CD4-positive, alpha-beta T cell (primary cell): ENCODE results near the gene FRYL. TPM values are rescaled to one million over a fixed set of nuclear protein-coding genes. Genes with fewer than 3 reads are reported as not detected.

Experiments used
- ATAC-seq: fragments of 200-7000 bp; cut with Tn5 transposase; one replicate; pipeline ENCODE4 v1.10.0; 2022; ENCODE audit warnings: mild to moderate bottlenecking; ENCODE audit not compliant: poor library complexity
- CTCF ChIA-PET: fragments of 350-600 bp; sonication (Branson Sonifier 250); formaldehyde crosslinking; loops from one replicate; lab custom pipeline; 2021; ENCODE audit warnings: antibody characterized with exemption, inconsistent platforms; lab: Charles Lee
- POLR2A ChIA-PET: fragments of 350-600 bp; sonication (Branson Sonifier 250); formaldehyde crosslinking; loops from one replicate; lab custom pipeline; 2021; ENCODE audit warnings: antibody characterized with exemption, inconsistent platforms; lab: Charles Lee
- DNase-seq, 14 experiments: peaks; one replicate each; pipeline ENCODE4 v3.0.0-alpha.2; 2013 to 2020; ENCODE audit warnings: mixed read lengths in 2 of 14
- H3K27ac ChIP-seq, 2 donors: one replicate each; pipeline versions ENCODE4 v1.5.1 to v1.7.0; 2013; ENCODE audit warnings: low read length in 2 of 2, low read depth in 1 of 2, mild to moderate bottlenecking in 1 of 2
- H3K27me3 ChIP-seq, 2 experiments: 1 replicate in 1 of 2; 2 replicates in 1 of 2; pipeline versions ENCODE4 v1.6.1 to v1.7.0; 2013; ENCODE audit warnings: low read length in 2 of 2, control low read depth in 1 of 2, mild to moderate bottlenecking in 1 of 2, moderate library complexity in 1 of 2; ENCODE audit not compliant: insufficient read depth in 2 of 2, control insufficient read depth in 1 of 2
- H3K36me3 ChIP-seq: one replicate; pipeline ENCODE4 v1.6.1; 2013; ENCODE audit warnings: low read length, control low read depth; ENCODE audit not compliant: insufficient read depth
- H3K4me1 ChIP-seq: one replicate; pipeline ENCODE4 v1.6.1; 2013; ENCODE audit warnings: low read length, control low read depth; ENCODE audit not compliant: insufficient read depth
- H3K4me3 ChIP-seq: one replicate; pipeline ENCODE4 v1.5.1; 2013; ENCODE audit warnings: mild to moderate bottlenecking, low read length, moderate library complexity
- H3K9me3 ChIP-seq, 2 experiments: 1 replicate in 1 of 2; 2 replicates in 1 of 2; pipeline versions ENCODE4 v1.6.1 to v1.7.0; 2013; ENCODE audit warnings: low read length in 2 of 2, mild to moderate bottlenecking in 2 of 2, control low read depth in 1 of 2, moderate library complexity in 1 of 2; ENCODE audit not compliant: control insufficient read depth in 1 of 2, insufficient read depth in 1 of 2
- H3K27ac Mint-ChIP-seq: one replicate; pipeline ENCODE4 v1.8.0; 2020; ENCODE audit warnings: mixed read lengths
- H3K27me3 Mint-ChIP-seq: one replicate; pipeline ENCODE4 v1.8.0; 2021; ENCODE audit warnings: mixed read lengths
- H3K36me3 Mint-ChIP-seq: one replicate; pipeline ENCODE4 v1.8.0; 2021; ENCODE audit warnings: low read depth, mixed read lengths
- H3K4me1 Mint-ChIP-seq: one replicate; pipeline ENCODE4 v1.8.0; 2021; ENCODE audit warnings: low read depth, mixed read lengths
- H3K4me3 Mint-ChIP-seq: one replicate; pipeline ENCODE4 v1.8.0; 2020; ENCODE audit warnings: mild to moderate bottlenecking, mixed read lengths
- H3K9me3 Mint-ChIP-seq: one replicate; pipeline ENCODE4 v1.8.0; 2020; ENCODE audit warnings: mixed read lengths
- intact Hi-C, 2 experiments: fragments of 100-400 bp; cut with DNase I in 1 of 2; cut with micrococcal nuclease in 1 of 2; formaldehyde crosslinking; loops; one replicate each; pipeline versions ENCODE4 v1.15.1 to v1.9.0; 2023 to 2025; cut with DNase I, micrococcal nuclease
- total RNA-seq, 174 experiments: library from RNA in 2 of 174; stranded (reverse) in 2 of 174; gene quantifications; one replicate each; pipeline ENCODE4 v1.2.3 and lab custom pipeline; 2021 to 2026
- TF ChIP-seq, protein P1 (sequence below): fragments of 200-600 bp; IDR thresholded peaks from one replicate; pipeline ENCODE4 v1.8.0; 2022; ENCODE audit warnings: antibody characterized with exemption, mild to moderate bottlenecking

FRYL gene
- total RNA-seq, 2 experiments from 2014 or later, result 86.1 to 87.7 TPM

DNA sequence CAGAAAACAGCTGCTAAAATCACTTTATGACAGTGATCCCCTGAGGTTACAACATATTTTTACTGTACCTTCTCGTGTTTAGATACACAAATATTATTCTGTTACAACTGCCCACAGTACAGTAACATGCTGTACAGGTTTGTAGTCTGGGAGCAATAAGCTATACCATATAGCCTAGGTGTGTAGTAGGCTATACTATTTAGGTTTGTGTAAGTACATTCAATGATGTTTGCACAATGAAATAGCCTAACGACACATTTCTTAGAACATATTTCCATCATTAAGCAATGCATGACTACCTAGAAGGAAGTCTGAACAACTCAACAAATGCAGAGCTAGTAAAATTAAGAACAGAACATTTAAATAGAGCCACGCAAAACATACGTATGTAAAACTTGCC is 177.3 kb downstream of the FRYL start:
- no peak for ATAC-seq
- Mint-ChIP-seq H3K27me3 (no peaks in the 10 kb centered on the region), H3K36me3 (peaks cover 75% of the 10 kb centered on the region), H3K9me3 (no peaks in the 10 kb centered on the region), H3K27ac (peak overlapping the region; percentile 4), H3K4me1 (no peaks in the 10 kb centered on the region), H3K4me3 (no peak overlapping the region)
- H3K4me3 ChIP-seq, result no peak overlapping the region
- intact Hi-C loops, result no loop called here
- POLR2A ChIA-PET, result no interaction called here
- H3K9me3 ChIP-seq, result no peaks in the 10 kb centered on the region
- TF ChIP-seq, protein P1, sequence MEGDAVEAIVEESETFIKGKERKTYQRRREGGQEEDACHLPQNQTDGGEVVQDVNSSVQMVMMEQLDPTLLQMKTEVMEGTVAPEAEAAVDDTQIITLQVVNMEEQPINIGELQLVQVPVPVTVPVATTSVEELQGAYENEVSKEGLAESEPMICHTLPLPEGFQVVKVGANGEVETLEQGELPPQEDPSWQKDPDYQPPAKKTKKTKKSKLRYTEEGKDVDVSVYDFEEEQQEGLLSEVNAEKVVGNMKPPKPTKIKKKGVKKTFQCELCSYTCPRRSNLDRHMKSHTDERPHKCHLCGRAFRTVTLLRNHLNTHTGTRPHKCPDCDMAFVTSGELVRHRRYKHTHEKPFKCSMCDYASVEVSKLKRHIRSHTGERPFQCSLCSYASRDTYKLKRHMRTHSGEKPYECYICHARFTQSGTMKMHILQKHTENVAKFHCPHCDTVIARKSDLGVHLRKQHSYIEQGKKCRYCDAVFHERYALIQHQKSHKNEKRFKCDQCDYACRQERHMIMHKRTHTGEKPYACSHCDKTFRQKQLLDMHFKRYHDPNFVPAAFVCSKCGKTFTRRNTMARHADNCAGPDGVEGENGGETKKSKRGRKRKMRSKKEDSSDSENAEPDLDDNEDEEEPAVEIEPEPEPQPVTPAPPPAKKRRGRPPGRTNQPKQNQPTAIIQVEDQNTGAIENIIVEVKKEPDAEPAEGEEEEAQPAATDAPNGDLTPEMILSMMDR, result no peak
- no peak for DNase-seq
- H3K27me3 ChIP-seq, result no peaks in the 10 kb centered on the region
- no peak overlapping the region for H3K27ac ChIP-seq
- CTCF ChIA-PET, result interaction anchor here (0.6 to 0.8 kb wide), 2 partner anchors 25 to 87 kb away, joined by 3 to 4 read pairs; no protein-coding TSS in a partner anchor
- H3K36me3 ChIP-seq, result peaks cover 35% of the 10 kb centered on the region
- no peaks in the 10 kb centered on the region for H3K4me1 ChIP-seq

DNA sequence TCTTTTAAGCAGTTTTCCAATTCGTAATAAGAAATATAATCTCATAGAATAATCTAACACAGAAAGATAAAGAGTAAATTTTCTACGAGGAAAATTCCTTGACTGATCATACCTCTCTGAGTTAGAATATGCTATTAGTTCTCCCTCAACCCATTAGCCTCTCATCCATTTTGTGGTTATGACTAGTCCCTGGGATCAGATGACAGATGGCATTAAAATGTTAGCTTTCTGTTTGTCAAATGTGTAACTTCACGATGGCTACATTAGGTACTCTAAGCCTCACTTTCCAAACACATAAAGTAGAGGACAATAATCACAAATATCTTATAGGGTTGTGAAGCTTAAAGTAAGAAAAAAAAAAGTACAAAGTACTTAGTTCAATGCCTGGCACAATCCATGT is 177.9 kb downstream of the FRYL start:
- H3K36me3 ChIP-seq, result peaks cover 35% of the 10 kb centered on the region
- no peaks in the 10 kb centered on the region for H3K4me1 Mint-ChIP-seq
- H3K27me3 Mint-ChIP-seq, result no peaks in the 10 kb centered on the region
- no peaks in the 10 kb centered on the region for H3K9me3 ChIP-seq
- no peak overlapping the region for H3K4me3 Mint-ChIP-seq
- intact Hi-C loops, result no loop called here
- H3K36me3 Mint-ChIP-seq, result peaks cover 71% of the 10 kb centered on the region
- ChIA-PET CTCF (interaction anchor here (0.6 to 0.8 kb wide), 2 partner anchors 24 to 87 kb away, joined by 3 to 4 read pairs; no protein-coding TSS in a partner anchor), POLR2A (no interaction called here)
- no peaks in the 10 kb centered on the region for H3K9me3 Mint-ChIP-seq
- no peak overlapping the region for H3K27ac Mint-ChIP-seq
- TF ChIP-seq, protein P1, result no peak
- no peak for ATAC-seq
- H3K27me3 ChIP-seq, result no peaks in the 10 kb centered on the region
- H3K4me3 ChIP-seq, result no peak overlapping the region
- DNase-seq, result no peak
- no peaks in the 10 kb centered on the region for H3K4me1 ChIP-seq
- no peak overlapping the region for H3K27ac ChIP-seq

DNA sequence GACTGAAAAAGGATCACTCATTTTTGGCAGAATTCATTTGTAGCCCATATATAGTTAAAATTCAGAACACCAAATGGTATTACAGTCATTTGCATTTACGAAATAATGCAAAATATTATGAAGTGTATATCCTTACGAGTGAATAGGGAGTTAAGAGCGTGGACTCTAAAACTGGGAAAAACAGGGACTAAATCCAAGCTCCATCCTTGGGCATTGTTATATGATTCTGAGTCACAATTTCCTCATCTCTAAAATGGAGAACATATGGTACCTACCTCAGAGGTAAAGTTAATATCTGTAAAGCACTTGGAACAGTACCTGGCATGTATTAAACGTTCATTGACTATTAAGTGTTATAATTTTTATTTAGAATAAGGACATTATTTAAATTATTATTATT is 183.7 kb downstream of the FRYL start:
- TF ChIP-seq, protein P1, result no peak
- ChIA-PET POLR2A (no interaction called here), CTCF (interaction anchor here (0.9 kb wide), 1 partner anchor 40 kb away, joined by 4 read pairs; no protein-coding TSS in a partner anchor)
- Histone ChIP-seq H3K36me3 (peaks cover 34% of the 10 kb centered on the region), H3K9me3 (no peaks in the 10 kb centered on the region), H3K27me3 (no peaks in the 10 kb centered on the region), H3K4me3 (no peak overlapping the region), H3K4me1 (no peaks in the 10 kb centered on the region), H3K27ac (no peak overlapping the region)
- Mint-ChIP-seq H3K9me3 (no peaks in the 10 kb centered on the region), H3K36me3 (peaks cover 63% of the 10 kb centered on the region), H3K4me1 (no peaks in the 10 kb centered on the region), H3K27me3 (no peaks in the 10 kb centered on the region), H3K27ac (no peak overlapping the region), H3K4me3 (no peak overlapping the region)
- no peak for DNase-seq
- no peak for ATAC-seq
- intact Hi-C loops, result no loop called here
